Uterus (tissue), 4 donors: Measurements from ENCODE around the gene KLF1. TPM values are rescaled to one million over a fixed set of nuclear protein-coding genes. Genes with fewer than 3 reads are reported as not detected.
"Not testable (repeated sequence)": the region's sequence is repeated elsewhere in the genome, so short reads cannot be mapped to it uniquely, and the experiment has no call there.

ENCODE experiments used
- DNase-seq, 2 donors: peaks; one replicate each; pipeline ENCODE4 v3.0.0-alpha.2; 2019 to 2020
- H3K27ac ChIP-seq, 2 donors: fragments of 200-600 bp; sonication (generic); 1 replicate in 1 of 2; 2 replicates in 1 of 2; pipeline ENCODE4 v1.5.1; 2016 to 2018
- H3K27me3 ChIP-seq, 2 donors: fragments of 200-600 bp; sonication (generic); one replicate each; pipeline ENCODE4 v1.5.1; 2018 to 2019; ENCODE audit warnings: control low read depth in 1 of 2
- H3K36me3 ChIP-seq, 2 donors: fragments of 200-600 bp; sonication (generic); one replicate each; pipeline ENCODE4 v1.5.1; 2019; ENCODE audit warnings: control low read depth in 1 of 2
- H3K4me1 ChIP-seq, 2 donors: fragments of 200-600 bp; sonication (generic); one replicate each; pipeline ENCODE4 v1.5.1; 2018 to 2019; ENCODE audit warnings: control low read depth in 1 of 2
- H3K4me3 ChIP-seq, 2 donors: fragments of 200-600 bp; sonication (generic); 1 replicate in 1 of 2; 2 replicates in 1 of 2; pipeline ENCODE4 v1.5.1; 2018 to 2019; ENCODE audit warnings: mild to moderate bottlenecking in 1 of 2
- H3K9me3 ChIP-seq, 2 donors: fragments of 200-600 bp; sonication (generic); one replicate each; pipeline ENCODE4 v1.5.1; 2019; ENCODE audit warnings: control low read depth in 1 of 2
- POLR2A ChIP-seq, 2 donors: fragments of 450-650 bp; IDR thresholded peaks; one replicate each; pipeline ENCODE4 v1.6.1; 2016; ENCODE audit warnings: antibody characterized with exemption in 2 of 2, mild to moderate bottlenecking in 1 of 2, moderate library complexity in 1 of 2
- intact Hi-C: fragments of 100-400 bp; cut with DNase I; formaldehyde crosslinking; loops from one replicate; pipeline ENCODE4 v1.15.1; 2023; ENCODE audit warnings: low total_unique reads
- total RNA-seq, 4 donors: library from RNA; depleted of rRNA in 3 of 4; stranded (reverse); fragments of >200 nt in 3 of 4; gene quantifications; one replicate each; pipeline versions ENCODE4 v1.1.0 to v1.2.4, GENCODE V29; 2014 to 2023
- TF ChIP-seq, protein P1 (sequence below), 4 experiments: fragments of 200-600 bp in 2 of 4; fragments of 450-650 bp in 2 of 4; sonication (generic) in 2 of 4; IDR thresholded peaks; one replicate each; pipeline ENCODE4 v1.5.1; 2016 to 2019; ENCODE audit warnings: antibody characterized with exemption in 4 of 4, mild to moderate bottlenecking in 2 of 4, moderate library complexity in 1 of 4
- donor health status: DM: yes; HTN: yes; CAD: no.

The KLF1 gene
- total RNA-seq, 4 donors from 2014 or later: 0.77 to 0.97 TPM; not detected in 2

DNA sequence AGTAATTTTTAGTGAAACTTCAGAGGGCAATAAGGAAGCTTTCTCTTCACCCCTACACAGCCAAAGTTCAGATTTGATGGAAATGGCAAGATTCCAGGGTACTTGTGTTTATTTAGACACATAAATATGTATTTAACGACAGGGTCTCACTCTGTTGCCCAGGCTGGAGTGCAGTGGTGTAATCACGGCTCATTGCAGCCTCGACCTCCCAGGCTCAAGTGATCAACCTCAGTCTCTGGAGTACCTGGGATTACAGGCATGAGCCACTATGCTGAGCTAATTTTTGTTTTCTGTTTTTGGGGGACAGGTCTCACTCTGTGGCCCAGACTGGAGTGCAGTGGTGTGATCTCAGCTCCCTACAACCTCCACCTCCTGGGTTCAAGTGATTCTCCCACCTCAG lies 34.0 kb upstream of the KLF1 start:
- Histone ChIP-seq H3K27ac (no peak overlapping the region), H3K4me1 (no peaks in the 10 kb centered on the region), H3K27me3 (no peaks in the 10 kb centered on the region), H3K9me3 (no peaks in the 10 kb centered on the region), H3K36me3 (no peaks in the 10 kb centered on the region), H3K4me3 (no peak overlapping the region)
- DNase-seq: no peak
- intact Hi-C loops: no loop called here
- TF ChIP-seq, protein P1, sequence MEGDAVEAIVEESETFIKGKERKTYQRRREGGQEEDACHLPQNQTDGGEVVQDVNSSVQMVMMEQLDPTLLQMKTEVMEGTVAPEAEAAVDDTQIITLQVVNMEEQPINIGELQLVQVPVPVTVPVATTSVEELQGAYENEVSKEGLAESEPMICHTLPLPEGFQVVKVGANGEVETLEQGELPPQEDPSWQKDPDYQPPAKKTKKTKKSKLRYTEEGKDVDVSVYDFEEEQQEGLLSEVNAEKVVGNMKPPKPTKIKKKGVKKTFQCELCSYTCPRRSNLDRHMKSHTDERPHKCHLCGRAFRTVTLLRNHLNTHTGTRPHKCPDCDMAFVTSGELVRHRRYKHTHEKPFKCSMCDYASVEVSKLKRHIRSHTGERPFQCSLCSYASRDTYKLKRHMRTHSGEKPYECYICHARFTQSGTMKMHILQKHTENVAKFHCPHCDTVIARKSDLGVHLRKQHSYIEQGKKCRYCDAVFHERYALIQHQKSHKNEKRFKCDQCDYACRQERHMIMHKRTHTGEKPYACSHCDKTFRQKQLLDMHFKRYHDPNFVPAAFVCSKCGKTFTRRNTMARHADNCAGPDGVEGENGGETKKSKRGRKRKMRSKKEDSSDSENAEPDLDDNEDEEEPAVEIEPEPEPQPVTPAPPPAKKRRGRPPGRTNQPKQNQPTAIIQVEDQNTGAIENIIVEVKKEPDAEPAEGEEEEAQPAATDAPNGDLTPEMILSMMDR (IDR thresholded peaks at IDR 0.05): no peak
- TF ChIP-seq POLR2A (IDR thresholded peaks at IDR 0.05): no peak

DNA sequence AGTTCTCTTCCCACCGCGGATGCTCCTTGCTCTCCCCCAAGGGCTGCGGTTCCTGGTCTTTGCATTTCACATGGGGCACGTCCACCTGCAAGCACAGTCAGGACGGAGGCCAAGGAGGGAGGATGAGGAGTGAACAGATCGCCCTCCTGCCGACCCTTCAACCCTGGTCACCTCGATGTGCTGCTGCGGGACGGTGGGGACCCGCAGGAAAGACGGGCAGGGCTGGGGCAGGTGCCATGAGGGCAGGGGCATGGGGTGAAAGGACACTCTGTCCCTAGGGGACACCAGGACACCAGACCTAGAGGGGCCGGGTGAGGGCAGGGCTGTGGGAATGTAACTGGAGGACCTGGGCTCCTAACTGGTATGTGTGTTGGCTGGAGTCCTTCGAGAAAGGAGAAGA lies 31.3 kb upstream of the KLF1 start:
- no peaks in the 10 kb centered on the region for H3K9me3 ChIP-seq
- no peak overlapping the region for H3K4me3 ChIP-seq
- intact Hi-C loops: no loop called here
- H3K27ac ChIP-seq: no peak overlapping the region
- DNase-seq: no peak
- H3K4me1 ChIP-seq: no peaks in the 10 kb centered on the region
- no peaks in the 10 kb centered on the region for H3K27me3 ChIP-seq
- TF ChIP-seq, protein P1 (IDR thresholded peaks at IDR 0.05): no peak
- no peak for TF ChIP-seq POLR2A (IDR thresholded peaks at IDR 0.05)
- H3K36me3 ChIP-seq: no peaks in the 10 kb centered on the region

DNA sequence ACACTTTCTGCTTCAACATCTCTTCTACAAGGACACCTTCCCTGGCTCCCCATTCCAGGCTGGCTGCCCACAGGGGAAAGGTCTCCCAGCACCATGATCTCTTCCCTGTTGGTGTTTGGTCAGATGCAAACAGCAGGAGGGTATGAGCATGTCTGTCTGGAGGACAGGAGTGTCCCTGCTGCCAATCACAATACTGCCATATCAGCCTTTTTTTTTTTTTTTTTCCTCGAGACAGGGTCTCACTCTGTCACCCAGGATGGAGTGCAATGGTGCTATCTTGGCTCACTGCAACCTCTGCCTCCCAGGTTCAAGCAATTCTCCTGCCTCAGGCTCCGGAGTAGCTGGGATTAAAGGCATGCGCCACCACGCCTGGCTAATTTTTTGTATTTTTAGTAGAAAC lies 28.9 kb upstream of the KLF1 start:
- H3K27me3 ChIP-seq, H3K4me3 ChIP-seq, H3K4me1 ChIP-seq, H3K9me3 ChIP-seq, intact Hi-C loops, H3K36me3 ChIP-seq, H3K27ac ChIP-seq, DNase-seq: not testable (repeated sequence)

DNA sequence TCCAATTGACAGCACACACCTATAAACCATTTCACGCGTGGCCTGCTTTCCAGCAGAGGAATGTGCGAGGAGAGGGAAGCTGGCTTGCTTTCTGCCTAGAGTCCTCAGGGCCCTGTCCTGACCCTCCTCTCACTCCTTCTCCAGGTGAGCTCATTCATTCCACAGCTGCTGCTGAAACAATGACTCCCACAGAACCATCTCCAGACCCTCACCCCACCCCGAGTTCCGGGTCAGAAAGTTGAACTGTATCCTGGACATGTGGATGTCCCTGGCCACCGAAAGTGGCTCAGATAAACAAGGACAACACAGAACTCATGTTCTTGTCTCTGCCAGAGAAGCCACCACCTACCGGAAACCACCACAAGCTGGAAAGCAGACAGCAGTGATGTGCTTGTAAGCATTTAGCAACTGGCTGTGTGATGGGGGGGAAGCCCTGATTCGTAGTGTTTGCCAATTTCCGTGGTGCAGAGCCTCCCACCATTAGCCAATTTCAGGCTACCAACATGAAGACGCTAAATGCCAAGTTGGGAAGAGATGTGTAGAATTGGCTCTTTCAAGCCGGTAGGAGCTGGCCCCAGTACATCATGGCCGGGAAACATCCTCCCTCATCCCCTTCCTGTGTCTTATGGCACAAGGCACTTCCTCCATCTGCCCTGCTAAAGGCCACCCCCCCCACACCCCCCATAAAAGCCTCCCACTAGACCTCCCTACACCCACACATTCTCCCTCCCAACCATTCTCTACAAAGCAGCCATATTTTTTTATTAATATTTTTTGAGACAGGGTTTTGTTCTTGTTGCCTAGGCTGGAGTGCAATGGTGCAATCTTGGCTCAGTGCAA lies 27.1 kb upstream of the KLF1 start:
- peaks cover 0 to 6% of the 10 kb centered on the region in 2 donors for H3K4me1 ChIP-seq

DNA sequence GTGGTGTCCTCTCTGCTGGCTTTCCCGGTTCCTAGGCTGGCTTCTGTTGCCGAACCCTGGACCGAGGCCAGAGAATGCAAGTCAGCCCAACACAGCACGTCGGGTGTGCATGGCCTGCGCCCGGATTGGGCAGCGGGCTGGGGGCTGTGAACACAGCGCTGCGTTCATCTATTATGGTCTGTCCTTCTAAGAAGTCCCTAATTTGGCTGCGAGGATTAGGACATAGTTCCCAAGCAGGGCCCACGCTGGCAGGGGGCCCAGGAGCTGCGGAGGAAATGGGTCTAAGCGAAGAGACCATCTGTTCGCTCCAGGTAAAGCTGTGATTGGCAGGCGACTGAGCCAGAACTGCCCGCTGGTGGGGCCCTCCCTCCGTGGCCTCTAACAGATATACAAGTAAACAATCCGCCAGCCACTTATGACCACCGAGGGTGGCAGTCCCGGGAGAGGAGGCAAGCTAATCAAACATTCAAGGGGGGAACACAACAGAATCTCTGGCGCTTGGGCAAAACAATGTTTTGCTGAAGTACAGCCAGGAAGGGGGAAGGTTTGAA lies 26.1 kb upstream of the KLF1 start:
- Histone ChIP-seq H3K27me3 (no peaks in the 10 kb centered on the region), H3K36me3 (no peaks in the 10 kb centered on the region), H3K4me3 (peak overlapping the region in 1 of 2 donors; percentile 1), H3K9me3 (no peaks in the 10 kb centered on the region), H3K27ac (peak overlapping the region; percentile 13 to 26), H3K4me1 (peaks cover 0 to 6% of the 10 kb centered on the region in 2 donors)
- TF ChIP-seq, protein P1 (IDR thresholded peaks at IDR 0.05): no peak
- TF ChIP-seq POLR2A (IDR thresholded peaks at IDR 0.05): no peak
- intact Hi-C loops: no loop called here
- DNase-seq: peak; percentile 61 to 63

More for the DNA sequence above, 27.1 kb upstream of the KLF1 start:
- H3K27ac ChIP-seq: no peak overlapping the region
- DNase-seq: no peak
- TF ChIP-seq, protein P1 (IDR thresholded peaks at IDR 0.05): no peak
- TF ChIP-seq POLR2A (IDR thresholded peaks at IDR 0.05): no peak
- intact Hi-C loops: no loop called here
- H3K36me3 ChIP-seq: no peaks in the 10 kb centered on the region
- H3K27me3 ChIP-seq: no peaks in the 10 kb centered on the region
- H3K4me3 ChIP-seq: no peak overlapping the region
- H3K9me3 ChIP-seq: no peaks in the 10 kb centered on the region
